CD14-positive monocyte (primary cell): ENCODE data around the gene NSMF. TPM values are rescaled to one million over a fixed set of nuclear protein-coding genes. Genes with fewer than 3 reads are reported as not detected.

Experiments
- DNase-seq, 3 donors: peaks; one replicate each; pipeline ENCODE4 v3.0.0-alpha.2; 2011 to 2022
- H2AFZ ChIP-seq: 2 replicates; pipeline ENCODE4 v1.6.0; 2012; ENCODE audit warnings: mild to moderate bottlenecking, low read depth, low read length, inconsistent platforms; ENCODE audit not compliant: insufficient read depth, poor library complexity, severe bottlenecking
- H3K27ac ChIP-seq, 2 donors: 1 replicate in 1 of 2; 2 replicates in 1 of 2; pipeline ENCODE4 v1.5.1; 2012 to 2013; ENCODE audit warnings: low read length in 2 of 2, control low read depth in 1 of 2, inconsistent platforms in 1 of 2, low read depth in 1 of 2, mild to moderate bottlenecking in 1 of 2
- H3K27me3 ChIP-seq, 2 donors: one replicate each; pipeline versions ENCODE4 v1.6.0 to v1.6.1; 2011 to 2013; ENCODE audit warnings: low read length in 2 of 2; ENCODE audit not compliant: control insufficient read depth in 2 of 2, insufficient read depth in 2 of 2
- H3K36me3 ChIP-seq, 2 donors: replicated peaks in 1 of 2; 1 replicate in 1 of 2; 2 replicates in 1 of 2; pipeline versions ENCODE4 v1.5.1 to v1.6.1; 2012 to 2013; ENCODE audit warnings: low read length in 2 of 2, control low read depth in 1 of 2, inconsistent platforms in 1 of 2, mild to moderate bottlenecking in 1 of 2; ENCODE audit not compliant: insufficient read depth in 2 of 2, control insufficient read depth in 1 of 2
- H3K4me1 ChIP-seq, 2 donors: 1 replicate in 1 of 2; 2 replicates in 1 of 2; pipeline versions ENCODE4 v1.5.1 to v1.6.1; 2012 to 2013; ENCODE audit warnings: low read length in 2 of 2, control low read depth in 1 of 2, inconsistent platforms in 1 of 2, mild to moderate bottlenecking in 1 of 2, moderate library complexity in 1 of 2; ENCODE audit not compliant: insufficient read depth in 2 of 2, control insufficient read depth in 1 of 2
- H3K4me2 ChIP-seq: replicated peaks from 2 replicates; pipeline ENCODE3; 2012; ENCODE audit warnings: low read length, moderate library complexity, mild to moderate bottlenecking; ENCODE audit not compliant: poor library complexity, severe bottlenecking; ENCODE audit errors: extremely low read depth
- H3K4me3 ChIP-seq, 3 experiments: fragments of 200-600 bp in 1 of 3; sonication (generic) in 1 of 3; replicated peaks in 1 of 3; 1 replicate in 2 of 3; 2 replicates in 1 of 3; pipeline ENCODE4 v1.5.1; 2011 to 2013; ENCODE audit warnings: low read length in 3 of 3, mild to moderate bottlenecking in 3 of 3, control low read depth in 2 of 3, low read depth in 2 of 3, inconsistent platforms in 1 of 3, moderate library complexity in 1 of 3
- H3K79me2 ChIP-seq: 2 replicates; pipeline ENCODE4 v1.6.0; 2012; ENCODE audit warnings: mild to moderate bottlenecking, control low read depth, inconsistent platforms, low read length, moderate library complexity; ENCODE audit not compliant: insufficient read depth
- H3K9ac ChIP-seq: 2 replicates; pipeline ENCODE4 v1.6.0; 2017; ENCODE audit warnings: low read length, mild to moderate bottlenecking; ENCODE audit not compliant: insufficient read depth, poor library complexity, severe bottlenecking
- H3K9me3 ChIP-seq, 2 donors: replicated peaks in 1 of 2; 1 replicate in 1 of 2; 2 replicates in 1 of 2; pipeline versions ENCODE4 v1.5.1 to v1.6.1; 2012 to 2013; ENCODE audit warnings: low read length in 2 of 2, control low read depth in 1 of 2; ENCODE audit not compliant: control insufficient read depth in 1 of 2, insufficient read depth in 1 of 2
- H4K20me1 ChIP-seq: 2 replicates; pipeline ENCODE4 v1.6.0; 2012; ENCODE audit warnings: mild to moderate bottlenecking, low read length, control low read depth, moderate library complexity; ENCODE audit not compliant: insufficient read depth
- H3K27ac Mint-ChIP-seq, 7 donors: one replicate each; pipeline ENCODE4 v1.8.0; 2020; ENCODE audit warnings: mild to moderate bottlenecking in 7 of 7, mixed read lengths in 7 of 7, moderate library complexity in 6 of 7, inconsistent platforms in 2 of 7
- H3K27me3 Mint-ChIP-seq, 3 donors: one replicate each; pipeline ENCODE4 v1.8.0; 2021 to 2022; ENCODE audit warnings: low read depth in 3 of 3, mild to moderate bottlenecking in 3 of 3, mixed read lengths in 3 of 3, moderate library complexity in 3 of 3, inconsistent platforms in 1 of 3
- H3K36me3 Mint-ChIP-seq, 2 donors: one replicate each; pipeline ENCODE4 v1.8.0; 2020; ENCODE audit warnings: mixed read lengths in 2 of 2, inconsistent platforms in 1 of 2, mild to moderate bottlenecking in 1 of 2
- H3K4me1 Mint-ChIP-seq: one replicate; pipeline ENCODE4 v1.8.0; 2020; ENCODE audit warnings: mild to moderate bottlenecking, mixed read lengths
- H3K4me3 Mint-ChIP-seq, 2 donors: one replicate each; pipeline ENCODE4 v1.8.0; 2020; ENCODE audit warnings: mild to moderate bottlenecking in 2 of 2, mixed read lengths in 2 of 2, moderate library complexity in 1 of 2
- H3K9me3 Mint-ChIP-seq, 7 donors: one replicate each; pipeline ENCODE4 v1.8.0; 2020 to 2022; ENCODE audit warnings: mixed read lengths in 7 of 7, mild to moderate bottlenecking in 6 of 7, moderate library complexity in 6 of 7, inconsistent platforms in 2 of 7
- WGBS: methylation state at CpG from one replicate; pipeline ENCODE4 v1.1.5; 2013; ENCODE audit warnings: missing lambda C conversion rate; ENCODE audit not compliant: insufficient coverage; 5-methylcytosine and 5-hydroxymethylcytosine counted together
- intact Hi-C, 2 donors: fragments of 100-400 bp; cut with micrococcal nuclease; formaldehyde crosslinking; loops; one replicate each; pipeline versions ENCODE4 v1.15.0 to v1.15.1; 2023
- polyA plus RNA-seq, 3 donors: library from polyadenylated mRNA; depleted of rRNA in 1 of 3; unstranded in 2 of 3; stranded (reverse) in 1 of 3; fragments of 300-500 nt in 2 of 3; fragments of >200 nt in 1 of 3; fragmentation: Illumina TruSeq in 2 of 3; gene quantifications; 1 replicate in 2 of 3; 2 replicates in 1 of 3; pipeline ENCODE4 v1.2.3, GENCODE V29; 2012 to 2021
- TF ChIP-seq, protein P1 (sequence below): fragments of 200-600 bp; IDR thresholded peaks from one replicate; pipeline ENCODE4 v1.8.0; 2022; ENCODE audit warnings: antibody characterized with exemption, mild to moderate bottlenecking

The NSMF gene
- polyA plus RNA-seq, 3 donors = 4.6 to 68.4 (median 5.3) TPM

DNA sequence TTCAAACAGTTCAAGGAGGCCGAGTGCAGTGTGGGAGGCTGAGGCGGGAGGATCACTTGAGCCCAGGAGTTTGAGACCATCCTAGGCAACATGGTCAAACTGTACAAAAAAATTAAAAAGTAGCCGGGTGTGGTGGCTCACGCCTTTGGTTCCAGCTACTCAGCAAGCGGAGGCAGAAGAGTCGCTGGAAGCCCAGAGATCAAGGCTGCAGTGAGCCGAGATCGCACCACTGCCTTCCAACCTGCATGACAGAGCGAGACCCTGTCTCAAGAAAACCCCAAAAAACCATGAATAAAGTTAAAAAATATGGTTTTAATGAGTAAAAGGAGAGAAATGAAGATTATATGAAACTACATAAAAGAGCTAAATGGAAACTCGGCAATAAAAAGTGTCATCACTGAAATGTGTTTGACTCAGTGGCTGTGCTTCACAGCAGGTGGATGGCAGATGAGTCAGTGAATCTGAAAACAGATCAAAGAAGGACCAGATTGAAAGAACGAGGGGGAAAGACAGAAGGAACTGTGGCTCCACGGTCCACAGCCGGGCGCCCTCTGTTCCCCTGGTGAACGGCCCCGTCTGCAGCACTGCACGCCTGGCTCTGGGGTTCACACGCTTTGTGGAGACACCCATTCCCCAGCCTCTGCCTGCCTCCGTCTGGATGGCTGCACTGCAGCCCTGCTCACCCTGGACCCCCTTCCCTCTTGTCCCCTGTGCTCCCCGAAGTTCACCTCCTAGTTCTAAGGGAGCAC is 61.3 kb downstream of the NSMF start:
- Histone ChIP-seq H4K20me1 (no peaks in the 10 kb centered on the region), H2AFZ (no peak overlapping the region), H3K27ac (no peak overlapping the region), H3K9ac (no peak overlapping the region), H3K36me3 (no peaks in the 10 kb centered on the region), H3K4me2 (no peak overlapping the region), H3K4me1 (peaks cover 12 to 15% of the 10 kb centered on the region in 2 donors), H3K9me3 (peaks cover 7 to 28% of the 10 kb centered on the region in 2 donors), H3K79me2 (no peaks in the 10 kb centered on the region), H3K27me3 (no peaks in the 10 kb centered on the region), H3K4me3 (no peak overlapping the region)
- intact Hi-C loops = no loop called here
- Mint-ChIP-seq H3K27ac (peak overlapping the region in 5 of 7 donors; percentile 1 to 80 (median 45)), H3K4me3 (no peak overlapping the region), H3K4me1 (peaks cover 17% of the 10 kb centered on the region), H3K27me3 (peaks cover 0 to 5% (median 3%) of the 10 kb centered on the region in 3 donors), H3K36me3 (peaks cover 15 to 20% of the 10 kb centered on the region in 2 donors), H3K9me3 (peaks cover 18 to 35% (median 26%) of the 10 kb centered on the region in 7 donors)
- DNase-seq = no peak
- TF ChIP-seq, protein P1, sequence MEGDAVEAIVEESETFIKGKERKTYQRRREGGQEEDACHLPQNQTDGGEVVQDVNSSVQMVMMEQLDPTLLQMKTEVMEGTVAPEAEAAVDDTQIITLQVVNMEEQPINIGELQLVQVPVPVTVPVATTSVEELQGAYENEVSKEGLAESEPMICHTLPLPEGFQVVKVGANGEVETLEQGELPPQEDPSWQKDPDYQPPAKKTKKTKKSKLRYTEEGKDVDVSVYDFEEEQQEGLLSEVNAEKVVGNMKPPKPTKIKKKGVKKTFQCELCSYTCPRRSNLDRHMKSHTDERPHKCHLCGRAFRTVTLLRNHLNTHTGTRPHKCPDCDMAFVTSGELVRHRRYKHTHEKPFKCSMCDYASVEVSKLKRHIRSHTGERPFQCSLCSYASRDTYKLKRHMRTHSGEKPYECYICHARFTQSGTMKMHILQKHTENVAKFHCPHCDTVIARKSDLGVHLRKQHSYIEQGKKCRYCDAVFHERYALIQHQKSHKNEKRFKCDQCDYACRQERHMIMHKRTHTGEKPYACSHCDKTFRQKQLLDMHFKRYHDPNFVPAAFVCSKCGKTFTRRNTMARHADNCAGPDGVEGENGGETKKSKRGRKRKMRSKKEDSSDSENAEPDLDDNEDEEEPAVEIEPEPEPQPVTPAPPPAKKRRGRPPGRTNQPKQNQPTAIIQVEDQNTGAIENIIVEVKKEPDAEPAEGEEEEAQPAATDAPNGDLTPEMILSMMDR = no peak
- 96% methylated on average over 17 of the region's 20 CpGs for WGBS

Other genes with a start within 250 kb of the NSMF start
- gene RNF208, start 237.1 kb downstream of the NSMF start, polyA plus RNA-seq = 1 to 10 TPM in 1 of 3 donors, not detected in 2; 1.5 TPM
- under 1 TPM in 1 of 3 donors, not detected in 2; 0.17 TPM for gene CYSRT1, start 234.2 kb downstream of the NSMF start, polyA plus RNA-seq
- not detected for gene RNF224, start 231.8 kb downstream of the NSMF start, polyA plus RNA-seq
- gene SLC34A3, start 228.4 kb downstream of the NSMF start, polyA plus RNA-seq = not detected
- gene TUBB4B, start 218.0 kb downstream of the NSMF start, polyA plus RNA-seq = 100 to 1,000 TPM in 1 of 3 donors, 10 to 100 TPM in 2; 58.1 to 284 (median 70.8) TPM
- gene STPG3, start 208.0 kb downstream of the NSMF start, polyA plus RNA-seq = not detected
- gene NELFB, start 204.0 kb downstream of the NSMF start, polyA plus RNA-seq = 10 to 100 TPM; 17.3 to 44.2 (median 18.8) TPM
- gene TOR4A, start 181.6 kb downstream of the NSMF start, polyA plus RNA-seq = 10 to 100 TPM; 13.7 to 17.6 (median 15.4) TPM
- gene NRARP, start 157.1 kb downstream of the NSMF start, polyA plus RNA-seq = 10 to 100 TPM in 1 of 3 donors, not detected in 2; 15.4 TPM
- 10 to 100 TPM in 1 of 3 donors, 1 to 10 TPM in 2; 2.0 to 10.8 (median 3.0) TPM for gene EXD3, start 36.2 kb downstream of the NSMF start, polyA plus RNA-seq
- 1 to 10 TPM; 1.3 to 9.4 (median 1.6) TPM for gene NOXA1, start 35.9 kb downstream of the NSMF start, polyA plus RNA-seq
- not detected for gene ENTPD8, start 18.0 kb downstream of the NSMF start, polyA plus RNA-seq
- gene PNPLA7, start 91.1 kb upstream of the NSMF start, polyA plus RNA-seq = 1 to 10 TPM in 1 of 3 donors, under 1 TPM in 2; 0.10 to 1.1 (median 0.14) TPM
- gene MRPL41, start 92.5 kb upstream of the NSMF start, polyA plus RNA-seq = 10 to 100 TPM; 17.3 to 49.4 (median 33.2) TPM
- 10 to 100 TPM; 13.1 to 45.6 (median 14.2) TPM for gene DPH7, start 119.6 kb upstream of the NSMF start, polyA plus RNA-seq
- 10 to 100 TPM in 1 of 3 donors, 1 to 10 TPM in 2; 1.9 to 12.4 (median 4.5) TPM for gene ZMYND19, start 131.2 kb upstream of the NSMF start, polyA plus RNA-seq
- 100 to 1,000 TPM in 1 of 3 donors, 10 to 100 TPM in 2; 83.2 to 454 (median 87.6) TPM for gene ARRDC1, start 146.4 kb upstream of the NSMF start, polyA plus RNA-seq
- gene EHMT1, start 159.7 kb upstream of the NSMF start, polyA plus RNA-seq = 10 to 100 TPM; 10.1 to 46.5 (median 15.0) TPM